ENCODE results near the gene L3MBTL1.
"Not testable (repeated sequence)": the region's sequence is repeated elsewhere in the genome, so short reads cannot be mapped to it uniquely, and the experiment has no call there.

The L3MBTL1 gene

GRCh38 chr20:43559147-43559987, 51.9 kb downstream of the L3MBTL1 start:
- DNase-seq (ENCODE audit: low read depth) = no peak

GRCh38 chr20:43560974-43561373, 53.5 kb downstream of the L3MBTL1 start:
- no peak for DNase-seq (ENCODE audit: low read depth)

DNA sequence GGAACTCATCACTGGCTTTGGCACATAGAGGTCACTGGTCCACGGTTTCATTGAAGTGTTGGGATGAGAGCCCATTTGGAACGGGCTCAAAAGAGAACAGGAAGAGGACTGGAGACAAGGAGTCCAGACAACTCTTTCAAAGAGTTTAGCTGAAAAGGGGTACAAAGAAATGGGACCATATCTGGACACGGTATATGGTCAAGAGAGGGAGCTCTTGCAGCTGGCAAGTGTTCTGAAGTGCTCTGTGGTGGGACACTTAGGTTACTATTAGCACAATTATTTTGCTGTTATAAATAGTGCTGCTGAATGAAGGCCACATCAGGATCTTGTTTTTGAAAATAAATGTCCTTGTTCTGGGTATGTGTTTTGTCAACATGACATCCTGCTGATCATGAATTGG, 55.9 kb downstream of the L3MBTL1 start:
- DNase-seq (ENCODE audit: low read depth) = no peak

- no peak for DNase-seq (ENCODE audit: low read depth)
Observed at GRCh38 chr20:43563991-43564390, 56.5 kb downstream of the L3MBTL1 start.

DNA sequence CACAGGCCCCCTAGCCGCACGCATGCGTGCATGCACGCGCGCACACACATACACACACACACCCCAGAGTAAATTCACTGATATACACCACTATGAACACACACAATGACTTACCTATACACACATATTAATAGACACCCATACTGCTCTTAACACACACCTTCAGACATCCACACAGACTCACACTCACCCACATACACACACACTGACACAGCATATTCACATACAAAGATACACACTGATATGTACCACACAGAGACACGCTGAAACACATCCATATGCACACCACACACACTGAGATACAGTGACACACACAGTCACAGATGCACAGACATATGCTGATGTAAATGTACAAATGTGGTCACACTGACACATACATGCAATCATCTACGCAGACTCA, 57.0 kb downstream of the L3MBTL1 start:
- DNase-seq (ENCODE audit: low read depth) = no peak

GRCh38 chr20:43564993-43565757, 57.7 kb downstream of the L3MBTL1 start:
- DNase-seq (ENCODE audit: low read depth) = no peak

GRCh38 chr20:43565758-43566104, 58.2 kb downstream of the L3MBTL1 start:
- no peak for DNase-seq (ENCODE audit: low read depth)

- no peak for DNase-seq (ENCODE audit: low read depth)
Observed at GRCh38 chr20:43567477-43567876, 60.0 kb downstream of the L3MBTL1 start.

- DNase-seq (ENCODE audit: low read depth) = no peak
Observed at GRCh38 chr20:43568706-43569105, 61.2 kb downstream of the L3MBTL1 start.

GRCh38 chr20:43569282-43569681, 61.8 kb downstream of the L3MBTL1 start:
- DNase-seq (ENCODE audit: low read depth) = no peak

DNA sequence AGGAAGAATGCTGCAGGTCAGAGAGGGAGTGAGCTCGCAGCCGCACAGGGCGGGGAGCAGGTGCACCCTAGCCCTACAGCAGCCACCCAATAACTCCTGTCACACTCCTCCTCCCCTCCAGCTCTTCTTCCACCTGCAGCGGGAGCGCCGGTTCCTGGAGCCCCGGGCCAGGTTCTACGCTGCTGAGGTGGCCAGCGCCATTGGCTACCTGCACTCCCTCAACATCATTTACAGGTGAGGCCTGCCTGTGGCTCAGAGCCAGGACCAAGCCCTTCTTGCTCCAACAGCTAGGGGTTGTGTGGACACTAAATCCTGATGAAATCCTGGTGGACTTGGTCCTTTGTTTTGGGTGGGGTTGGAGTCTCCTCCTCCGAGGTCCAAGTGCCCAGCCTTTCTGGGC, 63.0 kb downstream of the L3MBTL1 start:
- DNase-seq (ENCODE audit: low read depth) = no peak

- no peak for DNase-seq (ENCODE audit: low read depth)
Observed at GRCh38 chr20:43571310-43571709, 63.8 kb downstream of the L3MBTL1 start.

- no peak for DNase-seq (ENCODE audit: low read depth)
Observed at GRCh38 chr20:43571771-43572170, 64.3 kb downstream of the L3MBTL1 start.

DNA sequence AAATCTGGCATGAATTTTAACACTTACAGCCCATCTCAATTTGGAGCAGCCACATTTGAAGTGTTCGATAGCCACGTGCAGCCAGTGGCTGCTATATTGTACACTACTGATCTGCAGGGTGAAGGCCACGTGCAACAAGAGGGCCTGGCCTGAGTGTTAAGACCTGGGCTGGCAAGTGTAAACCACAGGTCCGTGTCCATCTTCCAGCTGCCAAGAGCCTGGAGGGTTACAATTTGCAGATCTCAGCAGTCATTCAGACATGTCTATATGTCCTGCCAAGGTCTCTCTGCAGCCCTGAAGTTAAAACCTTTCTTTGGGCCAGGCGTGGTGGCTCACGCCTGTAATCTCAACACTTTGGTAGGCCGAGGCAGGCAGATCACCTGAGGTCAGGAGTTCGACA, 65.4 kb downstream of the L3MBTL1 start:
- no peak for DNase-seq (ENCODE audit: low read depth)

- DNase-seq (ENCODE audit: low read depth) = no peak
Observed at GRCh38 chr20:43576108-43576507, 68.6 kb downstream of the L3MBTL1 start.

DNA sequence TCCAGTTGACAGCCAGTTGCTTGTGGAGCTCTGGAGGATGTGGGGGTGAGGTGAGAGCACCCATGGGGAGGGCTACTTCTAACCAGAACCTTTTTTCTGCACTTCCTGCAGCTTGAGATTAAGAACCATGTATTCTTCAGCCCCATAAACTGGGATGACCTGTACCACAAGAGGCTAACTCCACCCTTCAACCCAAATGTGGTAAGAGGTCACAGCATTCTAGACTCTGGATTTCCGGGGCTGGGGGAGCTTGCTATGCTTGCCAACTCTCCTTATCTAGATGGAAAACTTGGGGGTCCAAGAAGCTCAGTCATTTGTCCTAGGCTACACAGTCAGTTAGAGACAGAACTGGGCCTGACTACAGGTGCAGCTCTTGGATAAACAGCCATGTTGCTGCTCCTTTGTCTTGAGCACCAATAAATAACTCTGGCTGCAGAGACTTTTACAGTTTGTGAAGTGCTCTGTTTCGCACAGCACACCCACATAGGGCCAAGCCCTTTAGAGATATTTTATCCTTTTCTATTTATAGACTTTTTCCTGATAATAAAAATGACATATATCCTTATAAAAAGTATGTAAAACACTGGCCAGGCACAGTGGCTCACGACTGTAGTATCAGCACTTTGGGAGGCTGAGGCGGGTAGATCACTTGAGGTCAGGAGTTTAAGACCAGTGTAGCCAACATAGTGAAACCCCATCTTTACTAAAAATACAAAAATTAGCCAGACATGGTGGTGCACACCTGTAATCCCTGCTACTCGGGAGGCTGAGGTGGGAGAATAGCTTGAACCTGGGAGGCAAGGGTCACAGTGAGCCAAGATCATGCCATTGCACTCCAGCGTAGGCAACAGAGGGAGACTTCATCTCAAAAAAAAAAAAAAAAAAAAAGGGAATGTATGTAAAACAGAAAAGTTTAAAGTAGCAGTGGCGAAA, 72.6 kb downstream of the L3MBTL1 start:
- DNase-seq (ENCODE audit: low read depth) = no peak

GRCh38 chr20:43583133-43583864, 75.8 kb downstream of the L3MBTL1 start:
- no peak for DNase-seq (ENCODE audit: low read depth)

DNA sequence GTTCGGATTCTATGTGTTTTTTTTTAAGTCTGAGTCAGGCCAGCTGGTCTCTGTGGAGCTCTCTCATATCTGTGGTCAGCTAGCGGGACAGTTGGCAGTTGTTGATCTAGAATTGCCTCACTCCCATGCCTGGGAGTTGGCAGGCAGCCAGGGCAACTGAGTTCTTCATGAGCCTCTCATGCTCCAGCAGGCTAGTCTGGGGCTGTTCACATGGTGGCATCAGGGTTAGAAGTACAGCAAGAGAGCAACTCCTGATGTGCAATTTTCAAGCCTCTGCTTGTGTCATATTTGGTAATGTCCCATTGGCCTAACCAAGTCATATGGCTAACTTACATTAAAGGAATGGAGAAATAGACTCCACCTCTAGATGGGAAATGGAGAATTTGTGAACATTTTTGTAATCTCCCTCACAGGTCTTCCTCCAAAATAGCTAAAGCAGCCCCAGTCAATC, 76.5 kb downstream of the L3MBTL1 start:
- DNase-seq (ENCODE audit: low read depth) = no peak

DNA sequence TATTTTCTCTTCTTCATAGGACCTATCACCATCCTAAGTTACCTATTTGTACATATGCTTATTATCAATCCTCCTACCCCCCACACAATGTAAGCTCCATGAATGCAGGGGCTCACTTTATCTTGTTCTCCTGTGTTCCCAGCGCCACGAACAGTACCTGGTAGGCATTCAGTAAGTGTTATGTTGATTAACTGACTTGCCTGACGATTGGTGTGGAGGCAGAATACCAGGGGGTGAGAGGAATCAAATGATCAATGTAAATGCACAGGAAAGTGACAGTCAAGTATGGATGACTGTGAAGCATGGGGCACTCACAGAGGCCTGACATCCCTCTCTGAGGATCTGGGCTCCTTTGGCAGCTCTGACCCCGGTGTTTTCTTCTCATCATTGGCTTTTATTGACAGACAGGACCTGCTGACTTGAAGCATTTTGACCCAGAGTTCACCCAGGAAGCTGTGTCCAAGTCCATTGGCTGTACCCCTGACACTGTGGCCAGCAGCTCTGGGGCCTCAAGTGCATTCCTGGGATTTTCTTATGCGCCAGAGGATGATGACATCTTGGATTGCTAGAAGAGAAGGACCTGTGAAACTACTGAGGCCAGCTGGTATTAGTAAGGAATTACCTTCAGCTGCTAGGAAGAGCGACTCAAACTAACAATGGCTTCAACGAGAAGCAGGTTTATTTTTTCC, 77.1 kb downstream of the L3MBTL1 start:
- no peak for DNase-seq (ENCODE audit: low read depth)

DNA sequence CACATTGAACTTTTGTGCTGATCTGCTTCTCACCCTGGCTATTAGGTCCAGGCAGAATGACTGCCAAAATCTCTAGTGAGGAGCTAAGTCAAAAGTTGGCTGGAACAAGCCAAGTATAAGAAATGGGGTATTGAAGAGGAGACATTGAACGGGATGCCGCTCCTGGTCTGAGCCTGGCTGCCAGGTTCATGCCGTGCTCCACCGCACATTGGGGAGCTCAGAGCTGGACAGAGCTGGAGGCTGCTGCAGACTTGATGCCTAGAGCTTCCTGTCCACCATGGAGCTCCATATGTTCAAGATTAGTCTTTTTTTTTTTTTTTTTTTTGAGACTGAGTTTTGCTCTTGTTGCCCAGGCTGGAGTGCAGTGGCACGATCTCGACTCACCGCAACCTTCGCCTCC, 79.1 kb downstream of the L3MBTL1 start:
- no peak for DNase-seq (ENCODE audit: low read depth)

GRCh38 chr20:43588526-43588925, 81.0 kb downstream of the L3MBTL1 start:
- DNase-seq (ENCODE audit: low read depth) = not testable (repeated sequence)

Data from activated T-helper 9 cell treated with anti-CD3 and anti-CD28 coated beads, Interleukin-2, amount 50 U/mL, for 16 hours (primary cell).